Stimulated activated naive CD8-positive, alpha-beta T cell treated with anti-CD3 and anti-CD28 coated beads, Interleukin-15, amount 100 ng/mL, for 72 hours (primary cell): ENCODE results near the gene CD48.
A peak's percentile ranks its signal among the peaks of the same experiment; 100 is the strongest.

Experiments used
- ATAC-seq: fragments of 150-1000 bp; cut with Tn5 transposase; 2 replicates; pipeline ENCODE4 v1.10.0; 2021; ENCODE audit warnings: mild to moderate bottlenecking, moderate library complexity
- DNase-seq, 2 donors: peaks; one replicate each; pipeline ENCODE4 v3.0.0; 2021 to 2022
- H3K27ac Mint-ChIP-seq, 2 donors: one replicate each; pipeline ENCODE4 v1.8.0; 2022; ENCODE audit warnings: mild to moderate bottlenecking in 2 of 2, mixed read lengths in 2 of 2, moderate library complexity in 2 of 2
- H3K27me3 Mint-ChIP-seq: one replicate; pipeline ENCODE4 v1.8.0; 2022; ENCODE audit warnings: mixed read lengths
- H3K4me1 Mint-ChIP-seq: one replicate; pipeline ENCODE4 v1.8.0; 2022; ENCODE audit warnings: mild to moderate bottlenecking, mixed read lengths
- H3K4me3 Mint-ChIP-seq, 2 donors: one replicate each; pipeline ENCODE4 v1.8.0; 2022; ENCODE audit warnings: mild to moderate bottlenecking in 2 of 2, mixed read lengths in 2 of 2, moderate library complexity in 1 of 2
- H3K9me3 Mint-ChIP-seq, 2 donors: one replicate each; pipeline ENCODE4 v1.8.0; 2022; ENCODE audit warnings: mixed read lengths in 2 of 2

Gene CD48

DNA sequence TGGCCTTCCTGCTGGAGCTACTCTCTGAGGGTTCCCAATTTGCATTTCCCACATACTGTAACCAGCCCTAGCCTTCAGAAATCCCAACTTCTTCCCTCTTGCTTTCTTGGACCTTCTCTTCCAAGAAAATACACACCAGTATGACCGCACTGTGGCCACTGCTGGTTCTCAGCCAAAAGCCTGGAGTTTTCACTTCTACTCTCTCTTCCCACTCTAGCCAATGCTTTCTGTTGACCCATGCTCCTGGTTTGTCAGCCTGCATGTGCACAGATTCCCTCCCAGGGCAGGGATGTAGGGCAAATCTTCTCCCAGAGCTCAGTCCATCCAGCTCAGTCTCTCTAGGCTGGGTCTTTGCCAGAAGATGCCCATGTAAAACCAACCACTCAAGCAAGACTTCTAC, 65.4 kb downstream of the CD48 start:
- Mint-ChIP-seq H3K4me1 (peaks cover 65% of the 10 kb centered on the region), H3K27me3 (no peaks in the 10 kb centered on the region), H3K4me3 (peak overlapping the region; percentile 91 to 93), H3K27ac (peak overlapping the region; percentile 95 to 97), H3K9me3 (no peaks in the 10 kb centered on the region)
- ATAC-seq (no peak), DNase-seq (no peak)

DNA sequence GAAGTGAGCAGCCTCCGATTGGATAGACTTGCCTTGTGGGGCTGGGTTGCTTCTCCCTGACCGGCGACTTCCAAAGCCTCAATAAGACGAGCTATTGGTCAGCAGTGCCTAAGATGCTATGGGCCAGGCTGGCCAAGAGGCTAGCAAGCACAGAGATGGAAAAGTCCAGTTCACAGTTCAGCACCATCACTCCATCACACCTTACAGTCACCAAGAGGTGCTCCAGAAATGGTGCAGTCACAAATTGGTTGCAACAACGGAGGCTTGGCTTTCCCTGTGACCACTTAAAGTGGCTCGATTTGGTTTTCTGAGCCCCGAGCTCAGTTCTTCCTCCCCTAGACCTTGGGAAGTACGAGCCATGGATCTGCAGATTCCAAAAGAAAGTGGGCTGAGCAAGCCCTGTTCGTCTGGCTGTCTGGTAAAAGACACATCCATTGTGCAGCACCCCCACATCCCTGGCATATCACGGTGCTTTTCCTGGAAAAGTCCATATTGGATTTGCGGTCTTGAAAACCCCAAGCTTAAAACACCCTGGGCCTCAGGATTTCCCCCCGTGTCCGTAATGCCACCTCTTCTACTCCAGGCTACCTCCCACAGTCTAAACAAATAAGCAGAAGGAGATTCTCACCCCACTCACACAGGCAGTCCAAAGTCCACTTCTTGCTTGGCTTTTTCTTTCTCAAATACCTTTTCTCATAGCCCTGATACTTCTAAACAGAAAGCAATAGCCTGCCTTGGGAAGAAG, 66.1 kb downstream of the CD48 start:
- peak overlapping the region; percentile 91 to 93 for H3K4me3 Mint-ChIP-seq
- ATAC-seq: no peak
- DNase-seq: no peak
- H3K27ac Mint-ChIP-seq: peak overlapping the region; percentile 95 to 97
- no peaks in the 10 kb centered on the region for H3K27me3 Mint-ChIP-seq
- H3K4me1 Mint-ChIP-seq: peaks cover 65% of the 10 kb centered on the region
- no peaks in the 10 kb centered on the region for H3K9me3 Mint-ChIP-seq

GRCh38 chr1:160644399-160644798, 67.2 kb downstream of the CD48 start:
- Mint-ChIP-seq H3K4me3 (peak overlapping the region; percentile 91 to 93), H3K27ac (peak overlapping the region; percentile 77 to 97), H3K27me3 (no peaks in the 10 kb centered on the region), H3K9me3 (no peaks in the 10 kb centered on the region), H3K4me1 (peaks cover 73% of the 10 kb centered on the region)
- DNase-seq (no peak), ATAC-seq (no peak)

- H3K4me1 Mint-ChIP-seq: peaks cover 79% of the 10 kb centered on the region
- no peaks in the 10 kb centered on the region for H3K9me3 Mint-ChIP-seq
- H3K27ac Mint-ChIP-seq: peak overlapping the region; percentile 36 to 44
- peak overlapping the region; percentile 91 to 93 for H3K4me3 Mint-ChIP-seq
- H3K27me3 Mint-ChIP-seq: no peaks in the 10 kb centered on the region
- no peak for ATAC-seq
- DNase-seq: no peak
Measured at GRCh38 chr1:160643138-160643537, 68.5 kb downstream of the CD48 start.

GRCh38 chr1:160642281-160642644, 69.4 kb downstream of the CD48 start:
- ATAC-seq: no peak
- H3K27me3 Mint-ChIP-seq: no peaks in the 10 kb centered on the region
- H3K27ac Mint-ChIP-seq: peak overlapping the region; percentile 0 to 97
- peaks cover 79% of the 10 kb centered on the region for H3K4me1 Mint-ChIP-seq
- no peaks in the 10 kb centered on the region for H3K9me3 Mint-ChIP-seq
- H3K4me3 Mint-ChIP-seq: peak overlapping the region; percentile 91 to 93
- DNase-seq: no peak

DNA sequence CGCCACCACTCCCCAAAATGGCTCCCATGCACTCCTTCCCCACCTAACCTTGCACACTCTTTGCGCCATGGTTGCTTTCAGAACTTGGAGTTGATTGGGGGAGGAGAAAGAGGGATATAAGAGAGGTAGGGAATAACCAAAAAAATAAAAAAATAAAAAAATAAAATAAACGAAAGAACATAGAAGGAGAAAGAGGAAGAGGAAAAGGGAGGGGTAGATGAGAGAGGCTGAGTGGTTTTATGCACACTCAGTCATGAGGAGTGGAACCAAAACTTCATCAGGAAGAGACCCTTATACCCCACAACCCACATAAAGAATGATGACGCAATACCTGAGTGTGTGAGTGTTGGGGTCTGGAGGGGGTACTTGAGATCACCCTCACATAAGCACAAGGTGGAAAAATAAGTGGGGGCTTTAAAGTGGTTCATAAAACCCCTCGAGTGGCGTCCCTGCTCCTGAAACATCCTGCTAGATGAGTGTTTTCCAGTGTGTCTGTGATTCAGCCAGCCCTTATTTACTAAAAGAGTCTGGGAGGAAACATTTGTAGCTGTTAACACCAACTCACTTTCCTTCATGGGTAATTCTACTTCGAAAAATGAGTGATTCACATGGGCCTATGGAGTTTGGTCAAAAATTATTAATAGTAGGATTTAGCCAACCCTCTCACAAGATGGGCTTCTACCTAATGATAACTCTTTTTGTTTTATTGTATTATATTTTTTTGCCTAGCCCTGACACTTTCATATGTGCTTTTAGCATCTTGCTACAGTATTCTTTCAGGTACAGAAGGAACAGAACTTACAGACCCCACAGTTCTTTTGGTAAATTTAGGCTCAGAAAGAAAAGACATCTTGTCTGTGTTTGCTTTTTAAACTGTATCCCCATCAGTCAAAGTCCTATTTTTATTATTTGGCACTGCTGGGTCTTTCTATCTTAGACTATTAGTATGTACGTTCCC, 70.0 kb downstream of the CD48 start:
- Mint-ChIP-seq H3K27me3 (no peaks in the 10 kb centered on the region), H3K27ac (peak overlapping the region; percentile 94 to 97), H3K4me3 (peak overlapping the region; percentile 91 to 93), H3K4me1 (peaks cover 78% of the 10 kb centered on the region), H3K9me3 (no peaks in the 10 kb centered on the region)
- peak in 1 of 2 donors; percentile 48 for DNase-seq
- ATAC-seq: peak; percentile 55

GRCh38 chr1:160640359-160641123, 71.1 kb downstream of the CD48 start:
- ATAC-seq (peak; percentile 79), DNase-seq (peak in 1 of 2 donors; percentile 38)
- Mint-ChIP-seq H3K27ac (peak overlapping the region; percentile 97), H3K27me3 (no peaks in the 10 kb centered on the region), H3K4me3 (peak overlapping the region; percentile 91 to 93), H3K9me3 (no peaks in the 10 kb centered on the region), H3K4me1 (peaks cover 80% of the 10 kb centered on the region)

DNA sequence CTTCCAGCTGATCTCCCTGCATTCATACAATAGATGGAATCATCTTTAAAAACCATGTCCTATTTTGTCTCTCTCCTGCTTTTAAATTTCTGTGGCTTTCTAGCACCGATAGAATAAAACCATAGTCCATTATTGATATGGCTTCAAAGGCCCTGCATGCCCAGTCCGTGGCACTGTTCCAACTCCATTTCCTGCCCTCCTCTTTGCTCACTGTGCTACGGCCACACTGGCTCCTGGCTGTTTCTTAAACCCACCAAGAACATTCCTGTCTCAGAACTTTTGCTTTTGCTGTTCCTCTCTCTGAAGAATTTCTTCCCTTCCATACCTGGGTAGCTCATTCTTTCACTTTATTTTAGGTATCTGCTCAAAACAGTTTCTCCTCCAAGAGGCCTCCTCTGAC, 72.0 kb downstream of the CD48 start:
- peak overlapping the region; percentile 71 to 85 for H3K4me3 Mint-ChIP-seq
- H3K4me1 Mint-ChIP-seq: peaks cover 82% of the 10 kb centered on the region
- no peak for ATAC-seq
- no peaks in the 10 kb centered on the region for H3K9me3 Mint-ChIP-seq
- H3K27me3 Mint-ChIP-seq: no peaks in the 10 kb centered on the region
- no peak for DNase-seq
- H3K27ac Mint-ChIP-seq: peak overlapping the region; percentile 76 to 83

DNA sequence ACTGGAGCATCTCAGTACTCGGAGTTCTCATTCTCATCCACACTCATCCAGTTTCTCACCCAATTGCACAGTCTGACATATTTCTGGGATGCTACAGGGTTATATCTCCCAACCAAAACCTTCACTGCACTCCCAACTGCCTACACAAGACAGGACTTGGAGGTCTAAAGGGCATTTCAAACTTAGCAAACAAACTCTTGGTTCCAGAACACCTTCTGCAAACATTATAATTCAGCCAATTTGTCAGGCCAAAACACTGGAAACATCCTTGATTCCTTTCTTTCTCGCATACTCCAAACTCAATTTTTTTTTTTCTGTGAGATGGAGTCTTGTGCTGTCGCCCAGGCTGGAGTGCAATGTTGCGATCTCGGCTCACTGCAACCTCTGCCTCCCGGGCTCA, 72.7 kb downstream of the CD48 start:
- DNase-seq (no peak), ATAC-seq (no peak)
- Mint-ChIP-seq H3K27me3 (no peaks in the 10 kb centered on the region), H3K27ac (peak overlapping the region in 1 of 2 donors; percentile 71), H3K4me1 (peaks cover 87% of the 10 kb centered on the region), H3K9me3 (no peaks in the 10 kb centered on the region), H3K4me3 (peak overlapping the region; percentile 71 to 85)

GRCh38 chr1:160638540-160638857, 73.1 kb downstream of the CD48 start:
- ATAC-seq (no peak), DNase-seq (no peak)
- H3K27me3 Mint-ChIP-seq: no peaks in the 10 kb centered on the region
- H3K27ac Mint-ChIP-seq: peak overlapping the region; percentile 86 to 89
- H3K9me3 Mint-ChIP-seq: no peaks in the 10 kb centered on the region
- H3K4me3 Mint-ChIP-seq: peak overlapping the region; percentile 71 to 85
- peaks cover 91% of the 10 kb centered on the region for H3K4me1 Mint-ChIP-seq

DNA sequence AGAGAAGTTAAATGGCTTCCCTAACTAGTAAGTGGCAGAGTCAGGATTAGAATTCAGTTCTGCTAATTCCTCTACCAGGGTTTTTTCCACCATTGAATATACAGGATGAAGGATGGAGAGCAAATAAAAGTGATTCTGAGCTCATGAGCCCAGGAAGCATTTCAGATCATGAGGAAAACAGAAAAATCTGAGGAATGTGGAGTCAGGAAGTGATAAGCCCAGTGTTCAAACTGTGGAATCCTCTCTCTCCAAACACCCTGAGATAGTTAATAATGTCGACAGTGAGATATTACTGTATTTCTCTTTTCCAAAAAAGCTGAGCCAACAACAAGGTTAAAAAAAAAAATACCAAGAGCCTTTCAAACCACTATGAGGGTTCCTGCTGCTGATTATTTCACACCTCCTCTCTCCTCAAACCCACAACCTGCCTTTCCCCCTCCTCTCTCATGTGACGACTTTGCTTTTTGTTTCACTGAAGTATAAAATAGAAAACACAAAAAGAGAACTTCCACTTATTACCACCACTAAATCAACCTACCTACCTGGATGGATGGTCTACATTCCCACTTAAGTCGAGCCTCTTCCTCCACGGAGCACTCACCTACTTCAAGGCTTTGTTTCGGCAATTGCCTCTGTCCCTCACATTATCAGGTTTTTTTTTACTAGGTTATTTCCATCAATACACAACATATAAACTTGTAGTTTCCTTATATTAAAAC, 73.6 kb downstream of the CD48 start:
- no peaks in the 10 kb centered on the region for H3K27me3 Mint-ChIP-seq
- ATAC-seq (peak; percentile 76), DNase-seq (peak in 1 of 2 donors; percentile 57)
- H3K4me1 Mint-ChIP-seq: peaks cover 92% of the 10 kb centered on the region
- H3K27ac Mint-ChIP-seq: peak overlapping the region; percentile 86 to 89
- no peaks in the 10 kb centered on the region for H3K9me3 Mint-ChIP-seq
- H3K4me3 Mint-ChIP-seq: peak overlapping the region; percentile 71 to 85

DNA sequence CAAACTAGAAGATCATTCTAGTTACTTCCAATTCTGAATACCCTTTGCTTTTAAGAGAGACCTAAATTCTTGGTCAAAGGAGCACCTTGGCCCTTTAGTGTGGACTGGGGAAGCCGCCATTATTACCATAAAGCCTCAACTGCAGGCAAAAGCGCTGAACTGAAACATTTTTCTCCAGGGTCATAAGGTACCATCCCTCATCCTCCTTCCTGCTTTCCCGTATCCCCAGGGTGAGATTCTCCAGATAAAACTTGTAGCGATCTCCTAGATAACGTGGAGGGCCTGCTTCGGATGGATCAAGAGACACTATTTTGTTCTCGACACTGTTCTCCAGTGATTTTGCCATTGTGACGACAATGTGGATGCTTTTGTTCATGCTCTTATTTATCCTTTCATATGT, 74.6 kb downstream of the CD48 start:
- H3K4me3 Mint-ChIP-seq: peak overlapping the region; percentile 71 to 85
- peaks cover 92% of the 10 kb centered on the region for H3K4me1 Mint-ChIP-seq
- H3K27me3 Mint-ChIP-seq: no peaks in the 10 kb centered on the region
- H3K27ac Mint-ChIP-seq: no peak overlapping the region
- H3K9me3 Mint-ChIP-seq: no peaks in the 10 kb centered on the region
- ATAC-seq (no peak), DNase-seq (no peak)

DNA sequence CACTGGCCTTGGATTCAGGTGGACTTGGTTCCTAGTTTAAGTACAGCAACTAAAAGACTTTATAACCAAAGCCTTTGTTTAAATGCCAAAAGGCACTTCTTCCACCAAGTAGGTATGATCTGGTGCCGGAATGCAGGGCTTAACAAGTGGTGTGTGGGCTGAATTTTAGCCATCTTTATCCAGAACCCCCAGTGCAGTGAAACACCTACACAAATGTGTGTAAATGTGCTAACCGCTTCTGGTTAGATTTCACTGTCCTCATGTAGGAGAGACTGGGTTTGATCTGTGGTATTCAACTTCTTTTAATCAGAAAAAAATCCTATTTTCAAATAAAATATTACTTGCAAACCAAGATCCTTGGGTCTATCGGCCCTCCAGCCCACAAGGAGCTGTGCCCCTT, 75.1 kb downstream of the CD48 start:
- no peak for ATAC-seq
- H3K27me3 Mint-ChIP-seq: no peaks in the 10 kb centered on the region
- H3K4me1 Mint-ChIP-seq: peaks cover 92% of the 10 kb centered on the region
- no peak overlapping the region for H3K4me3 Mint-ChIP-seq
- H3K27ac Mint-ChIP-seq: no peak overlapping the region
- H3K9me3 Mint-ChIP-seq: peaks cover 0 to 2% of the 10 kb centered on the region in 2 donors
- no peak for DNase-seq

- peak overlapping the region in 1 of 2 donors; percentile 96 for H3K27ac Mint-ChIP-seq
- peak overlapping the region in 1 of 2 donors; percentile 37 for H3K4me3 Mint-ChIP-seq
- DNase-seq: no peak
Measured at GRCh38 chr1:160636076-160636475, 75.5 kb downstream of the CD48 start.

More at GRCh38 chr1:160636076-160636475, 75.5 kb downstream of the CD48 start:
- no peak for ATAC-seq
- Mint-ChIP-seq H3K9me3 (peaks cover 0 to 3% of the 10 kb centered on the region in 2 donors), H3K27me3 (no peaks in the 10 kb centered on the region), H3K4me1 (peaks cover 92% of the 10 kb centered on the region)
